Activated CD4-positive, alpha-beta memory T cell treated with anti-CD3 and anti-CD28 coated beads for 36 hours (primary cell): ENCODE results near the gene SPG21. TPM values are rescaled to one million over a fixed set of nuclear protein-coding genes. Genes with fewer than 3 reads are reported as not detected.
A peak's percentile ranks its signal among the peaks of the same experiment; 100 is the strongest.

Source experiments
- CTCF ChIA-PET: fragments of 350-600 bp; sonication (Branson Sonifier 250); formaldehyde crosslinking; loops from one replicate; lab custom pipeline; 2021; ENCODE audit warnings: antibody characterized with exemption, inconsistent platforms; lab: Charles Lee
- POLR2A ChIA-PET: fragments of 350-600 bp; sonication (Branson Sonifier 250); formaldehyde crosslinking; loops from one replicate; lab custom pipeline; 2021; ENCODE audit warnings: antibody characterized with exemption; lab: Charles Lee
- DNase-seq: peaks from one replicate; pipeline ENCODE4 v3.0.0-alpha.2; 2020
- H3K27ac Mint-ChIP-seq: one replicate; pipeline ENCODE4 v1.8.0; 2021; ENCODE audit warnings: mixed read lengths
- H3K27me3 Mint-ChIP-seq: one replicate; pipeline ENCODE4 v1.8.0; 2021; ENCODE audit warnings: mixed read lengths
- H3K36me3 Mint-ChIP-seq: one replicate; pipeline ENCODE4 v1.8.0; 2021; ENCODE audit warnings: mixed read lengths
- H3K4me1 Mint-ChIP-seq: one replicate; pipeline ENCODE4 v1.8.0; 2021; ENCODE audit warnings: low read depth, mixed read lengths
- H3K4me3 Mint-ChIP-seq: one replicate; pipeline ENCODE4 v1.8.0; 2021; ENCODE audit warnings: mild to moderate bottlenecking, mixed read lengths
- H3K9me3 Mint-ChIP-seq: one replicate; pipeline ENCODE4 v1.8.0; 2021; ENCODE audit warnings: mixed read lengths
- intact Hi-C: fragments of 100-400 bp; cut with micrococcal nuclease; formaldehyde crosslinking; loops from one replicate; pipeline ENCODE4 v1.15.1; 2023
- total RNA-seq, 2 experiments: library from RNA; stranded (reverse); gene quantifications; one replicate each; pipeline ENCODE4 v1.2.3, GENCODE V29; 2021

The SPG21 gene
- total RNA-seq, 2 experiments from 2014 or later = 69.3 to 73.0 TPM

DNA sequence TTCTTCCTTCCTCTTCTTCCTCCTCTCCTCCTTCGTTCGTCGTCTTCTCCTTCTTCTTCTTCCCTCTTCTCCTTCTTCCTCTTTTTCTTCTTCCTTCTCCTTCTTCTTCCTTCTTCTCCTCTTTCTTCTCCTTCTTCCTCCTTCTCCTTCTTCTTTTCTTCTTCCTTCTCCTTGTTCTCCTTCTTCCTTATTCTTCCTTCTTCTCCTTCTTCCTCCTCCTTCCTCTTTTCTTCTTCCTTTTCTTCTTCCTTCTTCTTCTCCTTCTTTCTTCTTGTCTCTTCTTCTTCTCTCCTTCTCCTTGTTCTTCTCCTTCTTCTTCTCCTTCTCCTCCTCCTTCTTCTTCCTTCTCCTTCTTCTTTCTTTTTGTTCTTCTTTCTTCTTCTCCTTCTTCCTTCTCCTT, 35.3 kb downstream of the SPG21 start:
- Mint-ChIP-seq H3K9me3 (no peaks in the 10 kb centered on the region), H3K4me1 (no peaks in the 10 kb centered on the region), H3K27me3 (no peaks in the 10 kb centered on the region), H3K36me3 (peaks cover 17% of the 10 kb centered on the region), H3K27ac (no peak overlapping the region), H3K4me3 (no peak overlapping the region)
- DNase-seq = no peak
- ChIA-PET POLR2A (no interaction called here), CTCF (no interaction called here)
- intact Hi-C loops = no loop called here

DNA sequence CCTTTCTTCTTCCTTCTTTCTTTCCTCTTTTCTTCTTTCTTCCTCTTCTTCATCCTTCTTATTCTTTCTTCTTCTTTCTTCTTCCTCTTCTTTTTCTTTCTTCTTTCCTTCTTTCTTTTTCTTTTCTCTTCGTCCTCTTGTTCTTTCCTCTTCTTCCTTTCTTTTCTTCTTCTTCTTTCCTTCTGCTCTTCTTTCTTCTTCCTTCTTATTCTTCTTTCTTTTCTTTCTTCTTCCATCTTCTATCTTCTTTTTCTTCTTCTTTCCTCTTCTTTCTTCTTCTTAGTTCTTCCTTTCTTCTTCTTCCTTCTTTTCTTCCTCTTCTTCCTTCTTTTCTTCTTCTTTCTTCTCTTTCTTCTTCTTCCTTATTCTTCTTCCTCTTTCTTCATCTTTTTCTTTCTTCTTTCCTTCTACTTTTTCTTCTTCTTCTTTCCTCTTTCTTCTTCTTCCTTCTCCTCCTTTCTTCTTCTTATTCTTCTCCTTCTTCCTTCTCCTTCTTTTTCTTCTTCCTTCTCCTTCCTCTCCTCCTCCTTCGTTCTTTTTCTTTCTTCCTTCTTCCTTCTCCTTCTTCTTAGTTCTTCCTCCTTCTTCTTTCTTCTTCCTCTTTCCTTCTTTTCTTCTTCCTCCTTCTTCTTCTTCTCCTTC, 37.8 kb downstream of the SPG21 start:
- Mint-ChIP-seq H3K9me3 (no peaks in the 10 kb centered on the region), H3K27ac (peak overlapping the region; percentile 8), H3K4me1 (no peaks in the 10 kb centered on the region), H3K36me3 (peaks cover 5% of the 10 kb centered on the region), H3K4me3 (no peak overlapping the region), H3K27me3 (no peaks in the 10 kb centered on the region)
- intact Hi-C loops = no loop called here
- DNase-seq = no peak
- ChIA-PET POLR2A (no interaction called here), CTCF (no interaction called here)

DNA sequence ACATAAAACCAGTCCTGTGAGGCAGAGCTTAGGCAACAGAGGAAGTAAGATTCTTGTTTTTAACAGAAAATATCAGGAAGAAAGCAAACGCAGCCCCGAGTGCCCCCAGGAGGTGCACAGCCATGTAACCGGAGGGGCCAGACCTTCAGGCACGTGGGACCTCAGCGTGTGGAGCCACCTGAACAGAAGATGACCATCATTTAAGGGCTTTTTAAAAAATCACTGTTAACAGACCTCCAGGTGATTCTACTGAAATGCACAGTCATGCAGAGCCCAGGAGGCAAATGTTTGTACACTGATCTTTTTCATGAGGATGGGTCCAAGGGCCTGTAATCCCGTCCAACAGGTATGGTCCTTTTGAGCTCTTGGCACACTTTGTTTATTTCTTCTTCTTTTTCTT, 38.8 kb downstream of the SPG21 start:
- Mint-ChIP-seq H3K27ac (no peak overlapping the region), H3K4me1 (no peaks in the 10 kb centered on the region)

DNA sequence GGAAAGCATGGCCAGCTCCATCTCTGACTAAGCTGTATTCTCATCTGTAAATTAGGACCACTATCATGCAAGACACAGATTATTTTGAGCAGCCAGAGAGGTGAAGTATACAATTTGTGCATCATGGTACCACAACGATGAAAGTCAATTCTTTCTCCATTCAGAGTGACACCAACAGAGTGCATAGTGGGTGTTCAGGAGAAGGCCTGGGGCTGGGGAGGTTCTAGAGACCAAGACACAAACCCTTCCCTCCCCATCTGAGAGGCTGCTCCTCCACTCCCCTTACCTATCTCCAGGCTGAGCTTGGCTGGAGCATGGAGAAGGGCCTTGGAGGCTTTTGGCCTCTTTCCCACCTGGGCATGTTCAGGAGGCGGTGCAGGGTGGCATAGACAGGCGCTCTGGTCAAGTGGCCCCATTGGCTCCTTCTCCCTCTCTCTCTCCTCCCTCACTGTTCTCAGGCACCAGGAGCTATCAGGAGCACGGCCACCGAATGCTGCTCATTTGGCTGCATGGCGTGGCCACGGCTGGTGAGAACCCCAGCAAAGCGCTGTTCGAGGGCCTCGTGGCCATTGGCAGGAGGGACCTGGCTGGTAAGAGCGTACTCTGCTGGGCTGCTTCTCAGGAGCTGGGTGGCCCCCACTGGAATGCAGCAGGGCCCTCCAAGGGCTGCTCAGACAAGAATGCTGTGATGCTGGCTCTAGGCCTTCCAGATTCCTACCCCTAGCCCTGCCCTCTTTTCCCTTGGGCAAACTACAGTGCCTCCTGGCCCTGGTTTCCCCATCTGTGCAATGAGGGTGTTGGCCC, 40.1 kb downstream of the SPG21 start:
- no peaks in the 10 kb centered on the region for H3K27me3 Mint-ChIP-seq
- no peak overlapping the region for H3K27ac Mint-ChIP-seq
- no peaks in the 10 kb centered on the region for H3K4me1 Mint-ChIP-seq
- no peaks in the 10 kb centered on the region for H3K36me3 Mint-ChIP-seq
- H3K4me3 Mint-ChIP-seq = no peak overlapping the region
- intact Hi-C loops = no loop called here
- H3K9me3 Mint-ChIP-seq = no peaks in the 10 kb centered on the region
- no peak for DNase-seq
- ChIA-PET CTCF (no interaction called here), POLR2A (no interaction called here)

More for the DNA sequence above, 38.8 kb downstream of the SPG21 start:
- Mint-ChIP-seq H3K4me3 (no peak overlapping the region), H3K27me3 (no peaks in the 10 kb centered on the region), H3K36me3 (peaks cover 5% of the 10 kb centered on the region), H3K9me3 (no peaks in the 10 kb centered on the region)
- ChIA-PET POLR2A (interaction anchor here (0.6 kb wide), 1 partner anchor 15 kb away, joined by 8 read pairs; no protein-coding TSS in a partner anchor), CTCF (interaction anchor here (0.6 kb wide), 1 partner anchor 22 kb away, joined by 3 read pairs; no protein-coding TSS in a partner anchor)
- intact Hi-C loops = no loop called here
- peak; percentile 10 for DNase-seq

DNA sequence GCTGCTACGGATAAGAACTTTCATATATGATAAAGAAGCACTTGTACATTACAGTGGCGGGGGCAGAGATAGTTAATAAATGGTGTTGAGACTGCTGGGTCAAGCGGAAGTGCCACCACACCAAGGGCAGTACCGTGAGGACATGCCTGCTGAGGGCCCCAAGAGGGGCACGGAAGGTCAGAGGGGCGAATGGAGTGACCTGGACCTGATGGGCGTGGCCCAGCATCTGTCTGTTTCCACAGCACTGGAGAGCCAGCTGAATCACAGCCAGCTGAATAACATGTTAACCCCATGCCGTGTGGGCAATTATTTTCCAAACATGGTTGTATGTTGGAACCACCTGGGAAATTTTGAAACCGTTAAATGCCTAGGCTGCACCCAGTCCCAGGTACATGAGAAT, 40.8 kb downstream of the SPG21 start:
- no peaks in the 10 kb centered on the region for H3K4me1 Mint-ChIP-seq

DNA sequence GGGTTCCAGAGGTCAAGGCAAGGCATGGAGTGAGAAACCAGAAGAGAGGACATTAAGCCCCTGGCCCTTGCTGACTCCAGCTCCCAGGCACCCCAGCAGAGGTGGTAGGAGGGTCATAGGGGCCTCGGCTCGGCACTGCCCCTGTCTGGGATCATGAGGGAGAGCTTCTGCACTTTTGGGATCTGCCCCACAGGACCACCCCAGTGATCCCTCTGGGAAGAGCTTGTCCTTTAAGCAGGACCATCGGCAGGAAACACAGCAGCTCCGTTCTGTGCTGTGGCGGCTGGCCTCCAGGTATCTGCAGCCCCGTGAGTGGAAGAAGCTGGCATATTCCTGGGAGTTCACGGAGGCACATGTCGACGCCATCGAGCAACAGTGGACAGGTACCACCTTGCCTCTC, 42.5 kb downstream of the SPG21 start:
- Mint-ChIP-seq H3K4me3 (no peak overlapping the region), H3K9me3 (no peaks in the 10 kb centered on the region), H3K27ac (no peak overlapping the region), H3K4me1 (no peaks in the 10 kb centered on the region), H3K27me3 (no peaks in the 10 kb centered on the region), H3K36me3 (no peaks in the 10 kb centered on the region)
- DNase-seq = no peak
- intact Hi-C loops = no loop called here
- POLR2A ChIA-PET = interaction anchor here (0.5 kb wide), 1 partner anchor 1246 kb away, joined by 4 read pairs; no protein-coding TSS in a partner anchor
- CTCF ChIA-PET = no interaction called here

More for the DNA sequence above, 40.8 kb downstream of the SPG21 start:
- intact Hi-C loops = no loop called here
- CTCF ChIA-PET = no interaction called here
- POLR2A ChIA-PET = no interaction called here
- no peak overlapping the region for H3K4me3 Mint-ChIP-seq
- DNase-seq = no peak
- no peaks in the 10 kb centered on the region for H3K36me3 Mint-ChIP-seq
- no peaks in the 10 kb centered on the region for H3K27me3 Mint-ChIP-seq
- H3K27ac Mint-ChIP-seq = no peak overlapping the region
- H3K9me3 Mint-ChIP-seq = no peaks in the 10 kb centered on the region

DNA sequence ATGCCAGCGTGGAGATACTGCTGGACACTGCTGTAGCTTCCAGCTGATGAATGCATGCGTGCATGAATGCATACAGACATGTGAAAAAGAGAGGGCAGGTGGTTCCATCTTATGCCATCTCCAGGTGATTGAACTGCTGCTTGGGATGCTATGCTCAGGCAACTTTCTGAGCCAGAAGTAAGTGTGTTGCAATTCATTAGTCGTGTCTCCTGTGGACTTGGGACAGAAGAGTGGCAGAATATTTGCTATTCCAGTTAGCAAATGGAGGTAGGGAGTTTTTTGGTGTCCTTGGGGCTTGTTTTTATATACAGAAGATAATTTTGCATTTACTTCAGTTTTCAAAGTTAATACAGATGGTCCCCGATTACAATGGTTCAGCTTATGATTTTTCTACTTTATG, 44.8 kb downstream of the SPG21 start:
- POLR2A ChIA-PET = no interaction called here

DNA sequence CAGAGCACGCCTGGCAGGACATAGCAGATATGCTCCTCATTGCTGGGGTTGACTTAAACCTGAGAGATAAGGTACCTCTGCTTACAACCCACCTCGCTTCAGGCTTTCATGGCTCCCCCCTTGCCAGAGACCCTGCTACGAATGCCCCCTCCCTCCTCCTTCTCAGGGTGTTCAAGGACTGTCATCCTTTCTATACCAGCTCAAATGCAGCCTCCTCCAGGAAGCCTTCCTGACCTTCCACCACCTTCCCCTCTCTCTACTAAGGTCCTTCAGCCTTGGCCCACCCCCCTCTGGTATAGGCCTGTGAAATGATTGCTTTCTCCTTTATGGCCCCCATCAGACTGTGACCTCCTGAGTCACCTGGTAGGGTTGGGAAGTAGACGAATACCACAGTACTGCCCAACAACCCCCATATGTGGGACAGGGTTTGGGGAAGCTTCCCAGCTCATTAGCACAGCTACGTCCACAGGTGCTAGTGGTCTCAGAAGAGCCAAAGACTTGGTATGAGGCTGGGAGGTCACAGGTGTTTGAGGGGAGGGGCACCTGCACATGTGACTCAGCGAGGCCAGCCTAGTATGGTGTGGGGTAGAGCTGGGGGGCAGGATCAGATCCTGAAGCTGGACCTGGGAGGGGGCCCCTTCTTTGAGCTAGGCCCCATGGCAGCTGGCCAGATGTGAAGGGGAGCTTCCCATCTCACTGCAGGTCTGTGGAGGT, 46.0 kb downstream of the SPG21 start:
- no peak for DNase-seq
- no peaks in the 10 kb centered on the region for H3K4me1 Mint-ChIP-seq
- no peak overlapping the region for H3K4me3 Mint-ChIP-seq
- H3K9me3 Mint-ChIP-seq = no peaks in the 10 kb centered on the region
- no peaks in the 10 kb centered on the region for H3K36me3 Mint-ChIP-seq
- ChIA-PET CTCF (interaction anchor here (1.0 to 1.1 kb wide), 2 partner anchors 12 to 215 kb away, joined by 3 read pairs; no protein-coding TSS in a partner anchor), POLR2A (no interaction called here)
- intact Hi-C loops = no loop called here
- no peaks in the 10 kb centered on the region for H3K27me3 Mint-ChIP-seq
- no peak overlapping the region for H3K27ac Mint-ChIP-seq

More for the DNA sequence above, 44.8 kb downstream of the SPG21 start:
- intact Hi-C loops = no loop called here
- CTCF ChIA-PET = no interaction called here
- Mint-ChIP-seq H3K27ac (no peak overlapping the region), H3K36me3 (no peaks in the 10 kb centered on the region), H3K27me3 (no peaks in the 10 kb centered on the region), H3K9me3 (no peaks in the 10 kb centered on the region), H3K4me1 (no peaks in the 10 kb centered on the region), H3K4me3 (no peak overlapping the region)
- DNase-seq = no peak

DNA sequence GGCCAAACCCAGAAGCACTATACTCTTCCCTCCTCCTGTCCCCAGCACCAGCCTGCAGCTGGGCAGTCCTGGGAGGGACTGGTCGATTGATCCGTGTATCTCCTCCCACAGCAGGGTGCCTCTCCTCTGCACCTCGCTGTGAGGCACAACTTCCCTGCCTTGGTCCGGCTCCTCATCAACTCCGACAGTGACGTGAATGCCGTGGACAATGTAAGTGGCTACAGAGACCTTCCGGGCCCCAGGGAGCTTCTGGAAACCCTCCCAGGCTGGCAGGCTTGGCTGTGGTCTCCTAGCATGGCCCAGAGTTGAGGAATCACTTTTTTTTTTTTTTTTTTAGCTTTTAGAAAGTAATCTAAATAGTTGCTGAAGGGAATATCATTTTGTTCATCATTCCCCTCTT, 47.4 kb downstream of the SPG21 start:
- no peak overlapping the region for H3K27ac Mint-ChIP-seq
- intact Hi-C loops = no loop called here
- H3K36me3 Mint-ChIP-seq = no peaks in the 10 kb centered on the region
- CTCF ChIA-PET = interaction anchor here (1.1 kb wide), 2 partner anchors 132 to 214 kb away, joined by 3 to 4 read pairs; no protein-coding TSS in a partner anchor
- DNase-seq = no peak
- POLR2A ChIA-PET = no interaction called here
- H3K4me1 Mint-ChIP-seq = no peaks in the 10 kb centered on the region
- H3K4me3 Mint-ChIP-seq = no peak overlapping the region
- no peaks in the 10 kb centered on the region for H3K9me3 Mint-ChIP-seq
- H3K27me3 Mint-ChIP-seq = no peaks in the 10 kb centered on the region

DNA sequence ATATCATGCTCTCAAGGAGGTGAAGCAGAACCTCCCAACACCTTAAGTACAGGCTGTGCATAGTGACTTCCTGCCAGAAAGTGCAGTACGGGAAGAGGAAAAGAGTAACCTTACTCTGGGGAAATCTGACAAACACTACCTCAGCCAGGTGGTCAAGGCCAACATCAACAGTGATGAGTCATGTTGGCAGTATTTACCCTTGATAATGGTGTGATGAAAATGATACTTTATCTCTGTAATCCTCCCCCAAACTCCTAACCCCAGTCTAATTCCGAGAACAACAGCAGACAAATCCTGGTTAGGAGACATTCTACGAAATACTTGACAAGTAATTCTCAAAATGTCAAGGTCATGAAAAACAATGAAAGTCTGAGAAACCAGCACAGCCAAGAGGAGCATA, 51.5 kb downstream of the SPG21 start:
- CTCF ChIA-PET = no interaction called here

DNA sequence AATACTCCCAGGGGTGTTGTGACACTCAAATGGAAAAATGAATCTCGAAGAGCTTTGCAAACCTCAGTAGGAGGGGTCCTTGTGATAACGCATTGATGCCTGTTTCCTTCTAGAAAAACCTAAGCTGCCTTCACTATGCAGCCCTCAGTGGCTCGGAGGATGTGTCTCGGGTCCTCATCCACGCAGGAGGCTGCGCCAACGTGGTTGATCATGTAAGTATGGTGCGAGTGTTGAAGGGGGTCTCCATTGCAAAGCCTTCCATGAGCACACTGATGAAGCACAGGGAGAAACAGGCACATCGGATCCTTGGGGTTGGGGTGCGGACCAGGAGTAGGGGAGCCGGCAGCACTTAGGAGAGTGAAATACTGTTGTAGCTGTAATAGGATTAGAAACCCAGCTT, 55.7 kb downstream of the SPG21 start:
- ChIA-PET CTCF (no interaction called here), POLR2A (no interaction called here)
- no peak overlapping the region for H3K27ac Mint-ChIP-seq
- no peak overlapping the region for H3K4me3 Mint-ChIP-seq
- H3K27me3 Mint-ChIP-seq = no peaks in the 10 kb centered on the region
- intact Hi-C loops = no loop called here
- H3K9me3 Mint-ChIP-seq = no peaks in the 10 kb centered on the region
- no peaks in the 10 kb centered on the region for H3K36me3 Mint-ChIP-seq
- DNase-seq = no peak
- H3K4me1 Mint-ChIP-seq = no peaks in the 10 kb centered on the region

More for the DNA sequence above, 51.5 kb downstream of the SPG21 start:
- Mint-ChIP-seq H3K27me3 (no peaks in the 10 kb centered on the region), H3K36me3 (no peaks in the 10 kb centered on the region), H3K4me1 (no peaks in the 10 kb centered on the region), H3K4me3 (no peak overlapping the region), H3K9me3 (no peaks in the 10 kb centered on the region), H3K27ac (no peak overlapping the region)
- no peak for DNase-seq
- intact Hi-C loops = no loop called here
- POLR2A ChIA-PET = no interaction called here

- Mint-ChIP-seq H3K36me3 (no peaks in the 10 kb centered on the region), H3K4me3 (no peak overlapping the region), H3K9me3 (no peaks in the 10 kb centered on the region), H3K27me3 (no peaks in the 10 kb centered on the region), H3K4me1 (no peaks in the 10 kb centered on the region), H3K27ac (no peak overlapping the region)
- DNase-seq = no peak
- intact Hi-C loops = no loop called here
- CTCF ChIA-PET = no interaction called here
- POLR2A ChIA-PET = no interaction called here
These were observed 58.3 kb downstream of the SPG21 start for GRCh38 chr15:64931381-64931780.
